A204.1 (cell line): ENCODE data around the gene SBSN.

Experiments
- FAIRE-seq: peaks from 2 replicates; lab custom pipeline; 2012; peaks lifted over from hg19 to GRCh38; lab: Jason Lieb, UNC

SBSN gene

GRCh38 chr19:35528218-35529038 is at the start of gene SBSN:
Gene SBSN, minus strand, starts transcription at chr19:35528311. Its CDS starts 30 bp downstream, at chr19:35528281.
- FAIRE-seq: no peak

DNA sequence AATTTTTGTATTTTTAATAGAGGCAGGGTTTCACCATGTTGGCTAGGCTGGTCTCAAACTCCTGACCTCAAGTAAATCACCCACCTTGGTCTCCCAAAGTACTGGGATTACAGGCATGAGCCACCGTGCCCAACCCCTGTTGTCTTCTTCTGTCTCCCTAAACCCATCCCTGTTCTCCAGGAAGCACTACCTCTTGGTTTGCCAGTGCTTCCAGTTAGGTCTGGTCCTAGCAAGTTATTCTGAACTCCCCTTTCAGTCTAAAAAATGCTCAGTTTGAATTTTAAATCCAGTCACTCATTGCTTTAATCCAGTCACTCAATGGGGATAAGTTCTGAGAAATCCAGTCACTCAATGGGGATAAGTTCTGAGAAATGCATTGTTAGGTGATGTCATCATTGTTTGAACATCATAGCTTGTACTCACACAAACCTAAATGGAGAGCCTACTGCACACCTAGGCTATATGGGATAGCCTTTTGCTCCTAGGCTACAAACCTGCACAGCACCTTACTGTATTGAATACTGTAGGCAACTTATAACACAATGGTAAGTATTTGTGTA is 43.4 kb upstream of the SBSN start:
- no peak for FAIRE-seq

- FAIRE-seq: no peak
These were observed 41.2 kb upstream of the SBSN start for GRCh38 chr19:35569281-35569781.

DNA sequence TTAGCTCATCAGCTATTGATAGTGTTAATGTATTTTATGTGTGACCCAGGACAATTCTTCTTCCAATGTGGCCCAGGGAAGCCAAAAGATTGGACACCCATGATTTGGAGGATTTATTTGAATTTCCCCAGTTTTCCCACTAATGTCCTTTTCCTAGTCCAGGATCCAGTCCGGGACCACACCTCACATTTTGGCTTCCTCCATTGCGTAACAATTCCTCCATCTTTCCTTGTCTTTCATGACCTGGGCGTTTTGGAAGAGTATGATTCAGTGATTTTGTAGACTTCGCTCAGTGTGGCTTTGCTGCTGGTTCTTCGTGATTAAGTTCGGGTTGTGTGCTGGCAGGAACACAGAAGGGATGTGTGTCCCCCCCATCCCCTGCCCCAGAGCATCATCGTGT is 38.6 kb upstream of the SBSN start:
- FAIRE-seq: no peak

GRCh38 chr19:35565016-35565856 is 37.1 kb upstream of the SBSN start:
- no peak for FAIRE-seq

DNA sequence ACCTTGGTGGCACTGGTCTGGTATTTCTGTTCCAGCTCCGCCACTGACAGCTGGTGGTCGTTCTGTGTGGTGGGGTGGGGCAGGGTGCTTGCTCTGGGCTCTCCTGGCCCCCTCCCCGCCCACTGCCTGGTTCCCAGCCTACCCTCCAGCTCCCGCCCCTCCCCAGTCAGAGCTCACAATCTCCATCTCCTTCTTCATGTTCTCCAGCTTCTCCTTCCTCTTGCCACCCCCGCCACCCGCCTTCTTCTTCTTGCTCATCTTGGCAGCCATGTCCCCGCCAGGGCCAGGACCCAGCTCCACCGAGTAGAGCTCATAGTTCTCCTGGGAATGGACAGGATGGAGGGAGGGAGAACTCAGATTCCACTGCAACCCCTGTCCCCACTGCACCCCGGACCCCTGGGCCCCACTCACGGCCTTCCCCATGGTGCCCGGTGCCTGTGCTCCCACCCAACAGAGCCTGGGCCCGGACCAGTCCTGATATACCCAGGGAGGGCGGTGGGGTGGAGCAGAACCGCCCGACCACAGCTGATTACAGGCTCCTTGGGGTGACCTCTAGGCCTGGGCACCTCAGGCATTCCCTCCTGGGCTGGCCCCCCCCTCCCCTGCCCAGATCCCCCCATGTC is 35.2 kb upstream of the SBSN start, which contains the start of gene ATP4A:
Gene ATP4A, minus strand, starts transcription at position 452 of the 623 bp plus-strand sequence. Its CDS starts 29 bp downstream, at position 423.
- no peak for FAIRE-seq

DNA sequence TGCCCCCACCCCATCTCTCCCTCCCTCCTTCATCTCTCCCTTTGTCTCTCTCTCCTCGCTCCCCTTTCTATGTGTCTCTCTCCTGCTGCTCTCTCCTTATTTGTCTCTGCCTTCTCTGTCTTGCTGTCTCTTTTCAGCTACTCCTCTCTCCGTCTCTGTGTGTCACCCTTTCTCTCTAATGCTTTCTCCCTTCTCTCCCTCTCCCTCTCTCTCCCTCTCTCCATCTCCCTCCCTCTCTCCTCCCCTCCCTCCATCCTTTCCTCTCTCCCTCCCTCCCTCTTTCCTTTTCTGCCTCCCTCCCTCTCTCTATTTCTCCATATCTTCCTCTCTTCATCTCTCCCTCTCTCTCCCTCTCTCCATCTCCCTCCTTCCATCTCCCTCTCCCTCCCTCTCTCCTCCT is 34.7 kb upstream of the SBSN start:
- no peak for FAIRE-seq

GRCh38 chr19:35562336-35562735 is 34.2 kb upstream of the SBSN start:
- FAIRE-seq: no peak

DNA sequence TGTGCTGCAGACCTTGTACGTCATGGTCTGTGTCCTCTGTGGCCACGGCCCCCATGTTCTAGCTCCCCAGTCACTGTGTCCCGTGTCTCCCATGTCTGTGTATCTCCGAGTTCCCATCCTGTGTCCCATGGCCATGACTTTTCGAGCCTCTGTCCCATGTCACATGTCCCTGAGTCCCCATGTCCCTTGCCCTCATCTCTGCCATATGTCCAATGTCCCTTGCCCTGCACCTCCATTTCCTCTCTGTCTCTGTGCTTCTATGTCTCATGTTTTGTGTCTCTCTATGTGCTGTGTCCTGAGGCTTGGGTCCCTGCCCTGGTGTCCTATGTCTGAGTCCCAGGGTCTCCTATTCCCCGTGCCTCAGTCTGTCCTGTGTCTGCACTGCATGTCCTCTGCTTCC is 33.3 kb upstream of the SBSN start:
- FAIRE-seq: no peak

GRCh38 chr19:35560677-35561076 is 32.6 kb upstream of the SBSN start:
- FAIRE-seq: no peak

DNA sequence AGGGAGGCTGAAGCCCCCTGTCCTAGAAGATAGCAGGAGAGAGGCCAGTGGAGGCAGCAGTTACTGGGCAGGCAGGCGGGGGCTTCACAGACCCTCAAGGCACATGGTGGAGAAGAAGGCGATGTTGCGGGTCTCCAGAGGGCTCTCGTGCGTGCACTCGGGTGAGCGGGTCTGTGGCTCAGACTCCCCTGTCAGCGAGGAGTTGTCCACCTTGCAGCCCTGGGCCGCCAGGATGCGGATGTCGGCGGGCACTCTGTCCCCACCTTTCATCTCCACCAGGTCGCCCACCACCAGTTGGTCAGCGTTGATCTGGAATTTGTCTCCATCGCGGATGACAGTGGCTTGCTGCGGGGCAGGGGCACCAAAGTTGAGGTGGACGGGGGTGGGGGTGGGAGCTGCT is 32.2 kb upstream of the SBSN start:
- FAIRE-seq: no peak

- no peak for FAIRE-seq
These were observed 31.7 kb upstream of the SBSN start for GRCh38 chr19:35559781-35560180.

DNA sequence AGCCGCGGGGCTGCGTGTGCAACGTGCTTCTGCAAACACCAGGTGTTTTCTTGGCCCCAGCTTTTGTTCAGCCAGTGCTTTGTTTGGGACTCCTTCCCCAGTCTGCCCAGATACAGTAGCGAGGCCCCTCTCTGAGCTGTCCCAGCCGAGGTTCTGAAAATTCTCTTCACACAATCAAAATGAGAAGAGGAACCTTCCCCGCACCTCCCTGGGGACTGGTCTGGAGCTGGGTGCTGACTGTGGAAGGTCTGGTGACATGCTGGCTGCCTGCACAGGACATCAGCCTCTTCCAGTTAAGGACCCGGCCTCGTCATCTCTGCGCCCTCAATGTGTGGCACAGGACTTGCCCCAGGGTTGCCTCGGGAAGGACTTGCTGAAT is 31.2 kb upstream of the SBSN start:
- no peak for FAIRE-seq

- FAIRE-seq: no peak
These were observed 30.5 kb upstream of the SBSN start for GRCh38 chr19:35558400-35559280.

- no peak for FAIRE-seq
These were observed 29.7 kb upstream of the SBSN start for GRCh38 chr19:35557539-35558399.

DNA sequence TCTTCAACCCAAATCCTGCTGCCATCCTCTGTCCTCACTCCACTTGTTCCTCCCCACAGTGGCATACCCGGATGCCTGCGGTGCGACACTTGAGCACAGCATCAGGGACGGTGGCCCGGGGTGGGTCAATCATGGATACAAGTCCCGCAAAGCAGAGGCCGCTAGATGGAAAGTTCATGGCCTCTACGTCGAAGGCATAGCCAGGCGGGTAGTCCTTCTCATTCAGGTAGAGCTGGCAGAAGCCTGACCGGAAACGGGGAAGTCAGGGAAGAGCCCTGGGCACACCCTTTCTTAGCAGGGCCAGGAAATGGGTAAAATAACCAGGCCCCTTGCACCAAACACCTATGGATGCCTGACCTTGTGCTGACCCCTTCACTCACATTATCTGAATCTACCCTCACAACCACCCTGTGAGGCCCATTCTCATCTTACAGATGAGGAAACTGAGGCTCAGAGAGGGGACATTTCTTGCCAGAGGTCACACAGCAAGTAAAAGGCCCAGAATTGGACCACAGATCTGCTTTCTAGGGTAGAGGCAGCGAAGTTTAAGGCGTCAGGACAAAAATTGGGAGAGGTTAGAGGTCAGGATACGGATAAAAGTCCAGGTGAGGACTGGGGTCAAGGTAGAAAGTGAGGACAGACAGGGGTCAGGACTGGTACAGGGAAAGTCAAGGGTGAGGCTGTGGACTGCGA is 28.9 kb upstream of the SBSN start:
- FAIRE-seq: no peak

DNA sequence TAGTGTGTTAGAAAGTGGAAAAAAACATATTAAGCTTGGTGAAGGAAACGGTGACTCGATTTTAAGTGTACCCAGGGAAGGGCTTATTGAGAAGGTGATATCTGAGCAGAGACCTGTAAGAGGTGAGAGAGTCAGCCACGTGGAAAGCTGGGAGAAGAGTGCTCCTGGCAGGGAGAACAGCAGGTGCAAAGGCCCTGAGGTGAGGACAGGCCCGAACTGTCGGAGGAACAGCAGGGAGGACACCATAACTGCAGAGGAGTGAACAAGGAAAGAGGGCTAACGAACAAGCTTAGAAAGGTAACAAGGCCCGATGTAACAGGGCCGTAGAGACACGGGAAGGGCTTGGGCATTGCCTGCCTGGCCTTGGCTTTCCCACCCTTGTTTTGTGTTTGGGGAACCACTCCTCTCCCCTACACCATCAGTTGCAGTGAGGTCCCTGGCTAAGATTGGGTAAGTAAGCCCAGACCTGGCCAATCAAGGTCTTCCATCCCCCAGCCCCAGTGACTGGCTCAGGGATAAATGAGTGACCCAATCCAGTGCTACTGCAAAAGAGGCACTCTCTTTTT is 28.0 kb upstream of the SBSN start:
- no peak for FAIRE-seq

DNA sequence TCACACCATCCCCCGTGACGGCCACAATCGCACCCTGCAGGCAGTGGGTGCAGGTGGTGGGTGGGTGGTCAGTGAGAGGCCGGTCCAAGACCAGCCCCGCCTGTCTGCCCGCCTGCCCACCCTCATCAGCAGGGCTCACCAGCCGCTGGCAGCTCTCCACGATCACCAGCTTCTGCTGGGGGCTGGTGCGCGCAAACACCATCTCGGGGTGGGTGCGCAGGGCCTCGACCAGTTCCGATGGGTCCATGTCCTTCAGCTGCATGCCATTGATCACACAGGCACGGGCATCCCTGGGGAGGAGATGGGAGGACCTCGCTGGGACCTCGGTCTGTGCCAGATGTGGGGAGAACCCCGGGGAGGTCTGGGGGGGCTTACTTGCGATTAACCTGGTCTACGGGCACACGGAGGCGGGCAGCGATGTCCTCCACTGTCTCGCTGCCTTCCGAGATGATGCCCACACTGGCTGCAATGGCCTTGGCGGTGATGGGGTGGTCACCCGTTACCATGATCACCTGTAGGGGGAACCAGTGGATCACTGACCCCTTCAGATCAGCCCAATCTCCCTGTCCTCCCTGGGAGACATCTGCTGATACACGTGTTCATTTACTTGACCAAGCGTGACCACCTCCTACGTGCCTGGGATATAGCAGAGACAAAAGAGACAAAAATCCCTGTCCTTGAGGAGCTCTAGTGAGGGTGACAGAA is 27.3 kb upstream of the SBSN start:
- FAIRE-seq: no peak

DNA sequence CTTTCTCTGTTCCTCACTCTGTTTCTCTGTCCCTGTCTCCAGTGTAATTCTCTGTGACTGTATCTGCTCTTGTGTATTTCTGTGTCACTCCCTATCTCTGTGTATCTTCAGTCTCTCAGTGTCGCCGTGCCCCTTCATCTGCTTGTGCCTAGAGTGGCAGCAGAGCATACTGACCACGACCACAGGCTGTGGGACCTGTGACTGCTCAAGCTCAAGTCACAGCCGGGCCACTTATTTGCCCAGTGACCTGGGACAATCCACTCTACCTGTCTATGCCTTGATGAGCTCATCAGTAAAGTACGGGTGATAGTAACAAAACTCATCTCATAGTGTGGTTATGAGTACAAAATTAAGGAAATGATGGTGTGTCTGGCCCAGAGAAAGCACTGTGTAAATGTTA is 26.0 kb upstream of the SBSN start:
- FAIRE-seq: no peak
